ENCODE results near the gene PAK3. TPM values are rescaled to one million over a fixed set of nuclear protein-coding genes. Genes with fewer than 3 reads are reported as not detected.

Gene PAK3
- polyA plus RNA-seq, 2 donors = 0.04 to 0.06 TPM

DNA sequence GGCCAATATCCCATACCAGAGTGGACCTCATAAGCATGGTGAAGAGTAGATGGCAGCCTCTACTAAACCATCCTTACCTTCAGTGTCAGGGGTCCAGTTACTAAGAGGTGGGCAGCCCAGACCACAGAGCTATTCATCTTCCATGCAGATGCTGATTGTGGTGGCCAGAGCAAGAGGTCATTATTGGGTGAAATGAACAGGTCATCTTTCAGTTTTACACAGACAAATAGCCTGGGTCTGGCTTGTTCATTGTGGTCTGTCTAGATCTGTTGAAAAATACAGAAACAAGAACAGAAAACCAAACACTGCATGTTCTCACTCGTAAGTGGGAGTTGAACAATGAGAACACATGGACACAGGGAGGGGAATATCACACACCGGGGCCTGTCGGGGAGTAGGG is 71.3 kb downstream of the PAK3 start:
- no peaks in the 10 kb centered on the region for H3K4me1 ChIP-seq (ENCODE audit: control insufficient read depth in 2 of 2, insufficient read depth in 2 of 2, low read length in 1 of 2)

DNA sequence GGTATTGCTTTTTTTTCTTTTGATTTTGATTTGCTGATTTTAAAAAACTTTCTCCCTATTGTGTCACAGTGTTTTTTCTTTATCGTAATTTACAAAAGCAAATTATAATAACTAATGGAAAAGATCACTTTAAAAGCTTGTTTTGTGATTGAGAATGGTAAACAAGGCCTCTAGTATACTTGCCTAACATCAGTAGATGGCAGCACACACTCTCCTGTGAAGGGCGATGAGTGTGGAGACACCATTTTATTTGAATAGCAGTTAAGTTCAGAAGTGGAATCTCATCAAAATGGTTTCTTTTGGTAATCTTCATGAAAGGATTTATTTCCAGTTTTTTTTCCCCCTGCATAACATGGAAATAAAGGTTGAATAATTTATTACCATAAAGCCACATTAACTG is 72.3 kb downstream of the PAK3 start:
- H3K9me3 ChIP-seq (ENCODE audit: control insufficient read depth in 2 of 2, insufficient read depth in 1 of 2, low read depth in 1 of 2, low read length in 1 of 2) = no peaks in the 10 kb centered on the region
- H3K4me3 ChIP-seq (ENCODE audit: low read depth in 1 of 2, low read length in 2 of 2) = no peak overlapping the region
- H3K4me1 ChIP-seq (ENCODE audit: control insufficient read depth in 2 of 2, insufficient read depth in 2 of 2, low read length in 1 of 2) = no peaks in the 10 kb centered on the region
- 69 to 74% methylated on average over 2 of the region's 2 CpGs for WGBS, 2 donors
- no peak overlapping the region for H3K27ac ChIP-seq (ENCODE audit: low read depth in 2 of 2, low read length in 1 of 2)
- no peaks in the 10 kb centered on the region for H3K27me3 ChIP-seq (ENCODE audit: control insufficient read depth in 1 of 2, insufficient read depth in 2 of 2, low read length in 2 of 2)
- H3K36me3 ChIP-seq (ENCODE audit: control insufficient read depth in 2 of 2, insufficient read depth in 2 of 2, low read length in 1 of 2) = no peaks in the 10 kb centered on the region

More for the DNA sequence above, 71.3 kb downstream of the PAK3 start:
- Histone ChIP-seq H3K9me3 (ENCODE audit: control insufficient read depth in 2 of 2, insufficient read depth in 1 of 2, low read depth in 1 of 2, low read length in 1 of 2) (no peaks in the 10 kb centered on the region), H3K27me3 (ENCODE audit: control insufficient read depth in 1 of 2, insufficient read depth in 2 of 2, low read length in 2 of 2) (no peaks in the 10 kb centered on the region), H3K36me3 (ENCODE audit: control insufficient read depth in 2 of 2, insufficient read depth in 2 of 2, low read length in 1 of 2) (no peaks in the 10 kb centered on the region), H3K27ac (ENCODE audit: low read depth in 2 of 2, low read length in 1 of 2) (no peak overlapping the region), H3K4me3 (ENCODE audit: low read depth in 1 of 2, low read length in 2 of 2) (no peak overlapping the region)
- 50 to 67% methylated on average over 1 to 3 of the region's 3 CpGs for WGBS, 2 donors

DNA sequence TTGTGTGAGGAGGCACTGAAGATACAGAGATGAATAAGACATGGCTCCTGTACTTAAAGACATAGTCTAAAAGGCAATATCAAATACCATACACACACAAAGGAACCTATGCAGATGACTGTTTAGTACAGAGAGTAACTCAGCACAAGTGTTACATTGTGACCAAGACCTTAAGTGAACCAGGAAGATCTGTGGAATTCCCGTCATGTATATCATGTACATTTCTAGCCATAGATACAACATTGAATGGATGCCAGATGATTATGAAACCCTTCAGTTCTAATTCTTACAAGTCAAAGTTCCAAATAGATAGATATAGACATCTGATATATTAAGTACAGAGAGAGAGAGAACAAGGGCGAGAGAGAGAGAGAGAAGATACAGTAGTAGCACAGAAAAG is 73.2 kb downstream of the PAK3 start:
- Histone ChIP-seq H3K4me1 (ENCODE audit: control insufficient read depth in 2 of 2, insufficient read depth in 2 of 2, low read length in 1 of 2) (no peaks in the 10 kb centered on the region), H3K36me3 (ENCODE audit: control insufficient read depth in 2 of 2, insufficient read depth in 2 of 2, low read length in 1 of 2) (no peaks in the 10 kb centered on the region), H3K4me3 (ENCODE audit: low read depth in 1 of 2, low read length in 2 of 2) (no peak overlapping the region), H3K27ac (ENCODE audit: low read depth in 2 of 2, low read length in 1 of 2) (no peak overlapping the region), H3K9me3 (ENCODE audit: control insufficient read depth in 2 of 2, insufficient read depth in 1 of 2, low read depth in 1 of 2, low read length in 1 of 2) (no peaks in the 10 kb centered on the region), H3K27me3 (ENCODE audit: control insufficient read depth in 1 of 2, insufficient read depth in 2 of 2, low read length in 2 of 2) (no peaks in the 10 kb centered on the region)
- 50 to 79% methylated on average over 2 of the region's 2 CpGs for WGBS, 2 donors

DNA sequence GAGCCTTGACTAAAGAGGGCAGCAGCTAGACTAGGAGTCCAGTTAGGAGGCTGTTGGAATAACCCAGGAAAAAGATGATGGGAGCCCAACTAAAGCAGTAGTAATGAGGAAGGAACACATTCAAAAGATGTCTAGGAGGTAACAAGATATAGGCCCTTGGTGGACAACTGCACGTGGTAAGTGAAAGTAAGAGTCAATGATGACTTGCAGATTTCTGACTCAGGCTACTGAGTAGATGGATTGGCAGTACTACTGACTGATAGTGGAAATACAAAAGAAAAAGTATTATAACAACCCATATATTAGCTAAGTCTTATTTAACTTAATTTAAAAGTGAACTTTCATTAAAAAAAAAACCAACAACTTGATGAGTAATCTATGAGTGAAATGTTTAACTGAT is 74.0 kb downstream of the PAK3 start:
- H3K36me3 ChIP-seq (ENCODE audit: control insufficient read depth in 2 of 2, insufficient read depth in 2 of 2, low read length in 1 of 2) = no peaks in the 10 kb centered on the region
- no peaks in the 10 kb centered on the region for H3K27me3 ChIP-seq (ENCODE audit: control insufficient read depth in 1 of 2, insufficient read depth in 2 of 2, low read length in 2 of 2)
- no peaks in the 10 kb centered on the region for H3K4me1 ChIP-seq (ENCODE audit: control insufficient read depth in 2 of 2, insufficient read depth in 2 of 2, low read length in 1 of 2)
- WGBS, 2 donors = 39 to 61% methylated on average over 1 of the region's 1 CpG
- H3K27ac ChIP-seq (ENCODE audit: low read depth in 2 of 2, low read length in 1 of 2) = no peak overlapping the region
- no peaks in the 10 kb centered on the region for H3K9me3 ChIP-seq (ENCODE audit: control insufficient read depth in 2 of 2, insufficient read depth in 1 of 2, low read depth in 1 of 2, low read length in 1 of 2)
- H3K4me3 ChIP-seq (ENCODE audit: low read depth in 1 of 2, low read length in 2 of 2) = no peak overlapping the region

DNA sequence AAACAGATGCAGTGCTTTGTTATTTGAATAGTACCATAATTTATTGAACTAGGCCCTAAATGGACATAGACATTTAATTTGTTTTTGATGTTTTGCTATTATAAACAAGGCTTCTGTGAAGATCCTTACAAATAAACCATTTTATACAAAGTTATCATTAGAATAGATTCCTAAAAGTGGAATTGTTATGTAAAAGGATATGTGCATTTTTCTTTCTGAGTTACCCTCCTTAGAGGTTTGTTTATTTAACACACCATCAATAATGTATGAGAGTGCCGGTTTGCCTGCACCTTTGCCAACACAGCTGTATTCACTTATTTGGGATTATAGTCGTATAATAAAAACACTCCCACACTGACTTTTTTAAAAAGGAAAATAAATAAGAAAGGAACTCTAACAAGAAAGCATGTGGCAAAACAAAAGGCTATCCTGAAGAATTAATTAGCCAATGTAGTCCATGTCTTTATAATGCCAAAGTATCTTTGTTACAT is 84.8 kb downstream of the PAK3 start:
- no peak overlapping the region for H3K27ac ChIP-seq (ENCODE audit: low read depth in 2 of 2, low read length in 1 of 2)
- no peak overlapping the region for H3K4me3 ChIP-seq (ENCODE audit: low read depth in 1 of 2, low read length in 2 of 2)
- WGBS, 2 donors = 21 to 35% methylated on average over 2 of the region's 2 CpGs
- no peaks in the 10 kb centered on the region for H3K36me3 ChIP-seq (ENCODE audit: control insufficient read depth in 2 of 2, insufficient read depth in 2 of 2, low read length in 1 of 2)
- no peaks in the 10 kb centered on the region for H3K9me3 ChIP-seq (ENCODE audit: control insufficient read depth in 2 of 2, insufficient read depth in 1 of 2, low read depth in 1 of 2, low read length in 1 of 2)
- H3K27me3 ChIP-seq (ENCODE audit: control insufficient read depth in 1 of 2, insufficient read depth in 2 of 2, low read length in 2 of 2) = no peaks in the 10 kb centered on the region
- no peaks in the 10 kb centered on the region for H3K4me1 ChIP-seq (ENCODE audit: control insufficient read depth in 2 of 2, insufficient read depth in 2 of 2, low read length in 1 of 2)

DNA sequence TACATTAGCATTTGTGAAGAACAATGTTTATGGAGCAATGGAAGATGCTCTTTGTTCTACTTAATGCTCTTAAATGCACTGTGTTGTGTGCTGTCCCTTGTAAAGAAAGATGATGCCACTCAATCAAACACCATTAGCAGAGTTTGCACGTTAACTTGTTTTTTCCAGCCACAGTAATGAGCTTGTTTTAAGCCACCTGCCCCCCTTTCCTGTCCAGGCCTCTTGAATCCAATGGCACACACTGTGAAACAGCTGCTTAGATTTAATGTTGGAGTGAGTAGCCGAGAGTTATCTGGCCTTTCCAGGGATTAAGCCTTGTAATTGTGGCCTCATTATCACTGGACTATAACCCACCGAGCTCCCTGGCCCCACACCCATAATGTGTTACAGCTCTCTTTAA is 86.0 kb downstream of the PAK3 start:
- Histone ChIP-seq H3K4me1 (ENCODE audit: control insufficient read depth in 2 of 2, insufficient read depth in 2 of 2, low read length in 1 of 2) (no peaks in the 10 kb centered on the region), H3K36me3 (ENCODE audit: control insufficient read depth in 2 of 2, insufficient read depth in 2 of 2, low read length in 1 of 2) (no peaks in the 10 kb centered on the region), H3K9me3 (ENCODE audit: control insufficient read depth in 2 of 2, insufficient read depth in 1 of 2, low read depth in 1 of 2, low read length in 1 of 2) (no peaks in the 10 kb centered on the region), H3K4me3 (ENCODE audit: low read depth in 1 of 2, low read length in 2 of 2) (no peak overlapping the region), H3K27me3 (ENCODE audit: control insufficient read depth in 1 of 2, insufficient read depth in 2 of 2, low read length in 2 of 2) (no peaks in the 10 kb centered on the region), H3K27ac (ENCODE audit: low read depth in 2 of 2, low read length in 1 of 2) (no peak overlapping the region)
- 31 to 66% methylated on average over 3 of the region's 3 CpGs for WGBS, 2 donors

DNA sequence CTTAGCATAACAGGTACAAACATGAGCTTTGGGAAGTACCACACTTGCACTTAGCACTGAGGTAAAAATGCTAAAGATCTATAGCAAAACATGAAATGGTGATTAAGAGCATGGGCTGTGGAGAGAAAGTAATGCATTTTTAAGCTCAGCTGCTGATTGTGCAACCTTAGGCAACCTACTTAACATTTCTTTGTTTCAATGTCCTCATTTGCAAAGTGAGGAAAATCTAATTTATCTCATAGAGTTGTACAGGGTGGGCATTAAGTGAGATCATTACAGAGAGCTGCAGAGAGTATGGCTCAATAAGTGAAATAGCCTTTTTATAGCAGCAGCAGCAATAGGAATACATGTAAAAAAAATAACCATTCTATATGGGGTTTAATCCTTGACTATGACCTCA is 87.0 kb downstream of the PAK3 start:
- Histone ChIP-seq H3K9me3 (ENCODE audit: control insufficient read depth in 2 of 2, insufficient read depth in 1 of 2, low read depth in 1 of 2, low read length in 1 of 2) (no peaks in the 10 kb centered on the region), H3K27me3 (ENCODE audit: control insufficient read depth in 1 of 2, insufficient read depth in 2 of 2, low read length in 2 of 2) (peaks cover 0 to 3% of the 10 kb centered on the region in 2 donors), H3K36me3 (ENCODE audit: control insufficient read depth in 2 of 2, insufficient read depth in 2 of 2, low read length in 1 of 2) (no peaks in the 10 kb centered on the region), H3K27ac (ENCODE audit: low read depth in 2 of 2, low read length in 1 of 2) (no peak overlapping the region), H3K4me3 (ENCODE audit: low read depth in 1 of 2, low read length in 2 of 2) (no peak overlapping the region), H3K4me1 (ENCODE audit: control insufficient read depth in 2 of 2, insufficient read depth in 2 of 2, low read length in 1 of 2) (no peaks in the 10 kb centered on the region)

DNA sequence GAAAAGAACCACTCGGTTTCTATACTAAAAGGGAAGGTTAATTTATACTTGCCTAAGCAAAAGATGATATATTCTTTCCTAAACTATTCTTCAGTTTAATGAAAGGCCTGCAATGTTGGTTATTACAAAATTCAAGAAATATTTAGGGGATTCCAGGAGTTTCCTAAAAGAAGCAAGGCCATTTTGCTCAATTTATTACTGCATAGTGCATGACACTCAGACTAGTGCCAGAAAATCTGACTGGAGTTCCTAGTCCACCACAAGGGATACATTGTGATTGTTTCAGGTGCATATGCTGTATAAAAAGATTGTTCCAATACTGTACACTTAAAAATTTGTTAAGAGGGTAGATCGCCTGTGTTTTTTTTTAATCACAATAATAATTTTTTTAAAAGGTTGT is 95.6 kb downstream of the PAK3 start:
- no peaks in the 10 kb centered on the region for H3K36me3 ChIP-seq (ENCODE audit: control insufficient read depth in 2 of 2, insufficient read depth in 2 of 2, low read length in 1 of 2)
- H3K4me3 ChIP-seq (ENCODE audit: low read depth in 1 of 2, low read length in 2 of 2) = no peak overlapping the region
- no peaks in the 10 kb centered on the region for H3K4me1 ChIP-seq (ENCODE audit: control insufficient read depth in 2 of 2, insufficient read depth in 2 of 2, low read length in 1 of 2)
- H3K27me3 ChIP-seq (ENCODE audit: control insufficient read depth in 1 of 2, insufficient read depth in 2 of 2, low read length in 2 of 2) = peaks cover 0 to 3% of the 10 kb centered on the region in 2 donors
- H3K9me3 ChIP-seq (ENCODE audit: control insufficient read depth in 2 of 2, insufficient read depth in 1 of 2, low read depth in 1 of 2, low read length in 1 of 2) = no peaks in the 10 kb centered on the region
- H3K27ac ChIP-seq (ENCODE audit: low read depth in 2 of 2, low read length in 1 of 2) = no peak overlapping the region
- WGBS, 2 donors = 71 to 88% methylated on average over 2 of the region's 2 CpGs

DNA sequence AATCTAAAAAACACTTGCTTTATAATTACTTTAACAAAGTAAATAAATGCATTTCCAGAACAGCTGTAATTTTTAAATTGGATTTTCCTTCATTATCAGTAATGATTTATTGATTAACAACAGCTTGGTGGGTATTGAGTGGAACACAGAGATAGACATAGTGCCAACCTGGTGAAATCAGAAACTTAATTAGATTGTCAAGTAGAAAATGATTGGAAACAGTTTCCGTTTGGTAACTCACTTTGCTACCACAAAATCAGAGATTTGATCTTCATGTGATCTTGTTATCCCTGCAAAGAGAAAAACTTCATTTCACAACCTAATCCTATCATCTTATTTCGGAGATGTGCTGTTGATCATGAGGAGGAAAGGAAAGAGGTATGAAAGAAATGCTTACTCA is 103.5 kb downstream of the PAK3 start:
- 64 to 77% methylated on average over 2 of the region's 2 CpGs for WGBS, 2 donors

DNA sequence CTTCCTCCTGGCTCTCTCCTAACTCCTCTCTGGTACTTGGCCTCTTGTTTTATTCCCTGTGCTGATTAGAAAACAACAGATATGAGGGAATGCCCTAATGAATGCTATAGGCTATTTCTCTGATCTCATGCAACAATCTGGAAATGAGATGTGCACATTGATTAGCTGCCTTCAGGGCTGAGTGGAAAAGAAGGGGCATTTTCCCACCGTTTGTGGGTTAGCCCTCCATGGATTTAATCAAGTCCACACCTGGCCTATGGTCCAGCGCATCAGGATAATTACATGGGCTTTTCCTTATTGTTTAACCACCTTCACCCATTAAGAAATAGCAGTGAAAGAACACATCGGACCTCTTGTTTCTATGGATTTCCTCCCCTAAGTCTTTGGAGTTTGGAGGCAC is 104.3 kb downstream of the PAK3 start:
- WGBS, 2 donors = 73 to 90% methylated on average over 3 of the region's 3 CpGs
- Histone ChIP-seq H3K4me1 (ENCODE audit: control insufficient read depth in 2 of 2, insufficient read depth in 2 of 2, low read length in 1 of 2) (no peaks in the 10 kb centered on the region), H3K4me3 (ENCODE audit: low read depth in 1 of 2, low read length in 2 of 2) (no peak overlapping the region), H3K27me3 (ENCODE audit: control insufficient read depth in 1 of 2, insufficient read depth in 2 of 2, low read length in 2 of 2) (peaks cover 0 to 12% of the 10 kb centered on the region in 2 donors), H3K36me3 (ENCODE audit: control insufficient read depth in 2 of 2, insufficient read depth in 2 of 2, low read length in 1 of 2) (no peaks in the 10 kb centered on the region), H3K27ac (ENCODE audit: low read depth in 2 of 2, low read length in 1 of 2) (no peak overlapping the region), H3K9me3 (ENCODE audit: control insufficient read depth in 2 of 2, insufficient read depth in 1 of 2, low read depth in 1 of 2, low read length in 1 of 2) (no peaks in the 10 kb centered on the region)

More for the DNA sequence above, 103.5 kb downstream of the PAK3 start:
- peaks cover 0 to 12% of the 10 kb centered on the region in 2 donors for H3K27me3 ChIP-seq (ENCODE audit: control insufficient read depth in 1 of 2, insufficient read depth in 2 of 2, low read length in 2 of 2)
- no peaks in the 10 kb centered on the region for H3K36me3 ChIP-seq (ENCODE audit: control insufficient read depth in 2 of 2, insufficient read depth in 2 of 2, low read length in 1 of 2)
- H3K9me3 ChIP-seq (ENCODE audit: control insufficient read depth in 2 of 2, insufficient read depth in 1 of 2, low read depth in 1 of 2, low read length in 1 of 2) = no peaks in the 10 kb centered on the region
- H3K27ac ChIP-seq (ENCODE audit: low read depth in 2 of 2, low read length in 1 of 2) = no peak overlapping the region
- no peaks in the 10 kb centered on the region for H3K4me1 ChIP-seq (ENCODE audit: control insufficient read depth in 2 of 2, insufficient read depth in 2 of 2, low read length in 1 of 2)
- no peak overlapping the region for H3K4me3 ChIP-seq (ENCODE audit: low read depth in 1 of 2, low read length in 2 of 2)
